GM18868 (cell line): ENCODE results near the gene HNRNPL.
"Not testable (repeated sequence)": the region's sequence is repeated elsewhere in the genome, so short reads cannot be mapped to it uniquely, and the experiment has no call there.

Source experiments
- ATAC-seq: cut with Tn5 transposase; IDR thresholded peaks from one replicate; pipeline ENCODE4 v1.9.1; 2021; ENCODE audit warnings: mild to moderate bottlenecking, moderate library complexity; ENCODE audit not compliant: unreplicated experiment

HNRNPL gene

GRCh38 chr19:38849860-38850435 lies at the start of gene HNRNPL:
Gene HNRNPL, minus strand, starts transcription at chr19:38849986. Its CDS starts 20 bp downstream, at chr19:38849966.
- peak; percentile 57 for ATAC-seq

- no peak for ATAC-seq
Observed at GRCh38 chr19:38898788-38899446, 49.1 kb upstream of the HNRNPL start.

DNA sequence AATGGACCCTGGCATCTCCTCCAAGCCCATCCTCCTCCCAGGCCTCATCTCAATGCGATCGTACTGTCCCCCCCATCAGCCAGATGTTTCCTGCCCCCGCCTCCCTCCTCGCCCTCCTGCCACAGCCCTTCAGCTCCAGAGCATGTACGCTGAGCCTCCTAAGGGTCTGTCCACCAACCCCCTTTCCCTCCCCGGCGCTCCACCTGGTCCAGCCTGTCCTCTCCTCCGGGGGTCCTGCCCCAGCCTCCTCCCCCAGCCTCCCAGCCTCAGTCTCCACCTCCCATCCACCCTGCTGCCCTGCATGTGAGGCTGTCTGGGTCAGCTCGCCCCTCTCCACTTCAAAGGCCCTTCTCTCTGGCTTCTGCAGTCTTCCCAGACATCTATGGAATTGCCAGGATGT lies 45.2 kb upstream of the HNRNPL start:
- ATAC-seq, result no peak

- no peak for ATAC-seq
Observed at GRCh38 chr19:38893341-38893771, 43.6 kb upstream of the HNRNPL start.

- no peak for ATAC-seq
Observed at GRCh38 chr19:38892841-38893240, 43.1 kb upstream of the HNRNPL start.

GRCh38 chr19:38891771-38892170 lies 42.0 kb upstream of the HNRNPL start:
- ATAC-seq, result no peak

DNA sequence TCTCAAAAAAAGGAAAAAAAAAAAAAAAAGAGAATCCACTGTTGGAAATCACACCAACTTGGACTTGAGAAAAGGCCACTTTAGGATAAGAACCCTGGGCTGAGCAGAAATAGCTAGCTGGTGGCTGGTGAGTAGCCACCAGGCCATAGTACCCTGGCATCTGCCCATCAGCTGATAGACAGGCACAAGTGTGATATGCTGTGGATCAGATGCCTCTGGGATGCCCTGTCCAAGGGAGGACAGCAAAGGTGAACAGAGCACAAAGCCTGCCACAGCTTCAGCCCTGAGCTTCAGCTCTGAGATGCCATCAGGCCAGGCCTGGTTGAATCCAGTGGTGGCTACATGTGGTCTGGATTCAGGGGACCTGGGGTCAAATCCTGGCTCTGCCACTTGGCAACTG lies 40.9 kb upstream of the HNRNPL start:
- ATAC-seq, result no peak

DNA sequence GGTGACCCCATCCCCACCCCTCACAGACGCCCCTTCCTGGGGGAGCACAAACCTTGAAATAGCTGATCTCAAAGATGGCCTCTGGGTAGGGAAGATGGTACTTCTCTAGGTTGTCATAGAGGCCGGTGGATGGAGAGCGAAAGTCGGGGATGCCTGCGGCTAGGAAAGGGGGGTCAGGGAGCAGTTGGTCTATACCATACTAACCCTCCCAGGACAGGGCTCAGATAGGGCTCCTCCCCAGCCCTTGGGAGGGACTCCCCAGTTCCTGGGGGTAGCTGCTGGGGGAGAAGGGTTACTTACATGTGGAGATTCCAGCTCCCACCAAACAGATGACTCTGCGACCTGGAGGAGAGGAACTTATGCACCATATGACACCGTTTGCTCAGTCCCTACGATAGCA lies 40.0 kb upstream of the HNRNPL start:
- ATAC-seq, result no peak

GRCh38 chr19:38888876-38889275 lies 39.1 kb upstream of the HNRNPL start:
- no peak for ATAC-seq

GRCh38 chr19:38884691-38885090 lies 34.9 kb upstream of the HNRNPL start:
- ATAC-seq, result not testable (repeated sequence)

DNA sequence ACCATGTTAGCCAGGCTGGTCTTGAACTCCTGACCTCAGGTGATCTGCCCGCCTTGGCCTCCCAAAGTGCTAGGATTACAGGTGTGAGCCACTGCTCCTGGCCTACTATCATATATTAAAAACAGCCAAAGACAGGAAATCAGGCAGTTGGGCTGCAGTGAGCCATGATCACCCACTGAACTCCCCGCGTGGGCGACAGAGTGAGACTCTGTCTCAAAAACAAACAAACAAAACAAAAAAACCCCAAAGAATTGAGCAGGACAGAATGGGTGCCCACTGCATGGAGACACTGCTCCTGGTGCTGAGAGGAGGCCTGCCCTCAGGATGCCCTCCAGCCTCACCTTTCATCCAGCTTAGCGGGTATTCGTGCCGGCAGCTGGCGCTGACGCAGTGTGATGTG lies 33.5 kb upstream of the HNRNPL start:
- no peak for ATAC-seq

DNA sequence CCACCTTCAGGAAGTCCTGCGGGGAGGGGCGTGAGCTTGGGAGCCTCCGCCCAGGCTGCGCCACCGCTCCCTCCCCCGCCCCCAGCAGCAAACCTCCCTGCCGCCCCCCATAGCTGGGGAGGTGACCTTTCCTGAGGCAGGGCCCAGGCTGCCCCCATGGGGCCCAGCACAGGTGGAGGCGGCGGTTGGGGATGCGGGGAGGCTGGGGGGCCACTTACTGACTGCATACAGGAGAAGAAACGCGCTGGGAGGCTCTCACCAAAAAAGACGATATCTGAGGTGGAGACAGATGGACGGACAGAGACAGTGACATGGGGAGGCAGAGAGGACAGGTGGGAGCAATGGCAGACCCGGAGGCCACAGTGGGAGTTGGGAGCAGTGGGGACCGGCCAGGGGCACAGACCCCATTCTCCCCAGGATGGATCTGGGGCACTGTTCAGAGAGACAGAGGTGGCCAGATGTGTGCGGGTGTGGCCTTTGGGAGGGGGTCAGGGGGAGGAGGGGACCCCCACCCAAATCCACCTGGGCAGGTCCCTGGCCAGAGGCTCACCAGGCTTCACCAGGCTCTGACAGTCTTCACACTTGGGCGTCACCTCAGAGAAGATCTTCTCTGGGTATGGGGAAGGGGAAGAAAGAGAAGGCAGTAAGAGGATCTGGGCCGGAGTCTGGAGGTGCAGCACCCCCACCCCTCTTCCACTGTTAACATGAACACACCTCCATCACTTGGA lies 31.3 kb upstream of the HNRNPL start:
- ATAC-seq, result no peak

- no peak for ATAC-seq
Observed at GRCh38 chr19:38880076-38880881, 30.5 kb upstream of the HNRNPL start.

GRCh38 chr19:38879400-38879751 lies 29.6 kb upstream of the HNRNPL start:
- no peak for ATAC-seq

DNA sequence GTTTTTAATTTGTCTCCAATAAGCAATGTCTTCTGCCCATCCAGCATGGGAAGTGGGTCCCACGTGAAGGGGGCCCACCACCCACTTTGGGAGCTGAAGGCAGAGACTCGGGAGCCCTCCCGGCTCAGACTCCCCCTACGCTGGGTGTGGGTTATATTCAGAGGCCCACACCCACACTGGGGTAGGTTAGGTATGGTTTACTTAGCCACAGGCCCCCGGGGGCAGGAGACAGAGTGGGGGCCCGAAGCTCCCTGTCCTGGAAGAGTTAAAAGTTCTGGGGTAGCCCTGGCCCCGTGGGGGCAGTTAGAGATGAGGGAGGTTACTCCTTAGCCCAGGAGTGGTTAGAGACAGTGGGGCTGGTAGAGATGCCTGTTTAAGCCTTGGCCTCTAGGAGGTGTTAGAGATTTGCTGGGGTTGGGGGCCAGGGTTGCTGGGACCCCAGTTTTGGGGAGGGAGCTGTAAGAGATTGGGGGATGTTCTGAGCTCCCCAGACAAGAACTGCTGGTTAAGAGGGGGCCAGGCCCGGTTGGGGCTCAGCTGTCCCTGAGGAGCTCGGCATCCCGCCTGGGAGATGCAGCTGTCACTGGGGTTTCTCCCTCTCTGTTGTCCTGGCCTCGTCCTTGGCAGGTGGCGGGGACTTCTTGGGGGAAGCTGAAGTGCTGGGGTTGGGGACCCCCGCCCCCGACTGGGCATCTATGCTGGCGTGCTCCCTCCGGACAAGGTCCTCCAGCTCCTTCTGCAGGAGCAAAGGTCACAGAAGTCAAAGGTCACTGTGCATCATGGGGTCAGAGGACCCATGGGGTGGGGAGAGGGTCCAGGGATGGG lies 29.0 kb upstream of the HNRNPL start:
- ATAC-seq, result no peak

GRCh38 chr19:38877781-38878574 lies 28.2 kb upstream of the HNRNPL start, which contains the start of gene RINL:
Gene RINL, minus strand, starts transcription at chr19:38878275. Its CDS starts 1,533 bp downstream, at chr19:38876742.
- ATAC-seq, result no peak

- ATAC-seq, result no peak
Observed at GRCh38 chr19:38875656-38876395, 26.0 kb upstream of the HNRNPL start.

- ATAC-seq, result not testable (repeated sequence)
Observed at GRCh38 chr19:38873400-38873799, 23.6 kb upstream of the HNRNPL start.

- ATAC-seq, result no peak
Observed at GRCh38 chr19:38870612-38871011, 20.8 kb upstream of the HNRNPL start.
